ENCODE data around the gene MAFB.
"Not testable (repeated sequence)": the region's sequence is repeated elsewhere in the genome, so short reads cannot be mapped to it uniquely, and the experiment has no call there.

The MAFB gene

GRCh38 chr20:40689100-40689942 is at the start of gene MAFB:
TSS of gene MAFB (minus strand) at chr20:40689236. CDS start at chr20:40688850, 386 bp downstream.
- DNase-seq, result peak; percentile 51

- DNase-seq, result not testable (repeated sequence)
Measured at GRCh38 chr20:40736468-40736867, 47.4 kb upstream of the MAFB start.

- no peak for DNase-seq
Measured at GRCh38 chr20:40728996-40729395, 40.0 kb upstream of the MAFB start.

GRCh38 chr20:40728470-40728869 is 39.4 kb upstream of the MAFB start:
- no peak for DNase-seq

GRCh38 chr20:40727960-40728359 is 38.9 kb upstream of the MAFB start:
- DNase-seq, result no peak

GRCh38 chr20:40726776-40727175 is 37.7 kb upstream of the MAFB start:
- no peak for DNase-seq

- no peak for DNase-seq
Measured at GRCh38 chr20:40724566-40724965, 35.5 kb upstream of the MAFB start.

- no peak for DNase-seq
Measured at GRCh38 chr20:40720826-40721225, 31.8 kb upstream of the MAFB start.

GRCh38 chr20:40720099-40720498 is 31.1 kb upstream of the MAFB start:
- DNase-seq, result no peak

- DNase-seq, result no peak
Measured at GRCh38 chr20:40718982-40719729, 30.1 kb upstream of the MAFB start.

- no peak for DNase-seq
Measured at GRCh38 chr20:40718214-40718977, 29.4 kb upstream of the MAFB start.

GRCh38 chr20:40717343-40717865 is 28.4 kb upstream of the MAFB start:
- DNase-seq, result no peak

GRCh38 chr20:40715491-40715890 is 26.5 kb upstream of the MAFB start:
- DNase-seq, result no peak

GRCh38 chr20:40714916-40715315 is 25.9 kb upstream of the MAFB start:
- DNase-seq, result no peak

- DNase-seq, result no peak
Measured at GRCh38 chr20:40714109-40714508, 25.1 kb upstream of the MAFB start.

GRCh38 chr20:40713508-40713907 is 24.5 kb upstream of the MAFB start:
- no peak for DNase-seq

GRCh38 chr20:40711079-40711478 is 22.0 kb upstream of the MAFB start:
- no peak for DNase-seq

GRCh38 chr20:40710603-40711002 is 21.6 kb upstream of the MAFB start:
- no peak for DNase-seq

- no peak for DNase-seq
Measured at GRCh38 chr20:40706977-40707582, 18.0 kb upstream of the MAFB start.

GRCh38 chr20:40705413-40705812 is 16.4 kb upstream of the MAFB start:
- no peak for DNase-seq

GRCh38 chr20:40704828-40705227 is 15.8 kb upstream of the MAFB start:
- DNase-seq, result no peak

- no peak for DNase-seq
Measured at GRCh38 chr20:40703975-40704530, 15.0 kb upstream of the MAFB start.
